GM12872 (cell line): Measurements from ENCODE around the gene PDE4A.
A peak's percentile ranks its signal among the peaks of the same experiment; 100 is the strongest.

Experiments
- CTCF ChIP-seq: IDR thresholded peaks from 3 replicates; pipeline ENCODE4 v1.5.1; 2011; ENCODE audit warnings: low read depth, mild to moderate bottlenecking, low read length, moderate library complexity; ENCODE audit not compliant: insufficient read depth

The PDE4A gene

GRCh38 chr19:10424011-10424637 lies 3.8 kb downstream of the PDE4A start:
- peak; percentile 88 for TF ChIP-seq CTCF

- no peak for TF ChIP-seq CTCF
Observed at GRCh38 chr19:10427169-10427568, 6.8 kb downstream of the PDE4A start.

GRCh38 chr19:10428996-10429381 lies 8.7 kb downstream of the PDE4A start:
- TF ChIP-seq CTCF = no peak

GRCh38 chr19:10430505-10431253 lies 10.3 kb downstream of the PDE4A start:
- TF ChIP-seq CTCF = no peak; the same call in 2 of the 3 replicates

GRCh38 chr19:10431254-10431942 lies 11.1 kb downstream of the PDE4A start:
- peak; percentile 18; the same call in 1 of the 3 replicates for TF ChIP-seq CTCF

- no peak for TF ChIP-seq CTCF
Observed at GRCh38 chr19:10431943-10432735, 11.8 kb downstream of the PDE4A start.

- no peak for TF ChIP-seq CTCF
Observed at GRCh38 chr19:10432736-10433130, 12.4 kb downstream of the PDE4A start.
